Muscle layer of duodenum (tissue), 2 donors: ENCODE results near the gene SCYL1.
A peak's percentile ranks its signal among the peaks of the same experiment; 100 is the strongest.
"Not testable (repeated sequence)": the region's sequence is repeated elsewhere in the genome, so short reads cannot be mapped to it uniquely, and the experiment has no call there.

ENCODE experiments used
- H3K27ac ChIP-seq: one replicate; pipeline ENCODE4 v1.7.0; 2013; ENCODE audit warnings: mild to moderate bottlenecking, low read length
- H3K27me3 ChIP-seq: one replicate; pipeline ENCODE4 v1.7.0; 2013; ENCODE audit warnings: low read depth, mild to moderate bottlenecking, control low read depth, low read length
- H3K36me3 ChIP-seq, 2 donors: one replicate each; pipeline ENCODE4 v1.7.0; 2013; ENCODE audit warnings: low read length in 2 of 2, control low read depth in 1 of 2, mild to moderate bottlenecking in 1 of 2; ENCODE audit not compliant: insufficient read depth in 2 of 2, control insufficient read depth in 1 of 2
- H3K4me1 ChIP-seq, 2 donors: one replicate each; pipeline ENCODE4 v1.7.0; 2013; ENCODE audit warnings: low read length in 2 of 2, mild to moderate bottlenecking in 2 of 2, control low read depth in 1 of 2, moderate library complexity in 1 of 2; ENCODE audit not compliant: insufficient read depth in 2 of 2, control insufficient read depth in 1 of 2
- H3K4me3 ChIP-seq, 2 donors: one replicate each; pipeline ENCODE4 v1.7.0; 2013; ENCODE audit warnings: low read length in 2 of 2, low read depth in 1 of 2, mild to moderate bottlenecking in 1 of 2
- H3K9me3 ChIP-seq, 2 donors: one replicate each; pipeline ENCODE4 v1.7.0; 2013; ENCODE audit warnings: low read length in 2 of 2, control low read depth in 1 of 2, mild to moderate bottlenecking in 1 of 2; ENCODE audit not compliant: control insufficient read depth in 1 of 2
- donor health status: healthy.

The SCYL1 gene

GRCh38 chr11:65518941-65519549 lies 5.8 kb upstream of the SCYL1 start:
- H3K36me3 ChIP-seq, H3K4me3 ChIP-seq, H3K27me3 ChIP-seq, H3K9me3 ChIP-seq, H3K27ac ChIP-seq: not testable (repeated sequence)
- H3K4me1 ChIP-seq: peaks cover 0 to 11% of the 10 kb centered on the region in 2 donors

GRCh38 chr11:65521777-65522521 lies 2.9 kb upstream of the SCYL1 start:
- H3K4me3 ChIP-seq, H3K27me3 ChIP-seq, H3K9me3 ChIP-seq, H3K27ac ChIP-seq, H3K36me3 ChIP-seq: not testable (repeated sequence)
- peaks cover 9 to 27% of the 10 kb centered on the region in 2 donors for H3K4me1 ChIP-seq

- H3K27me3 ChIP-seq, H3K27ac ChIP-seq, H3K4me3 ChIP-seq, H3K9me3 ChIP-seq, H3K36me3 ChIP-seq: not testable (repeated sequence)
- peaks cover 9 to 27% of the 10 kb centered on the region in 2 donors for H3K4me1 ChIP-seq
Measured at GRCh38 chr11:65522718-65523630, 1.9 kb upstream of the SCYL1 start.

GRCh38 chr11:65523631-65523968 lies 1.3 kb upstream of the SCYL1 start:
- H3K4me1 ChIP-seq: peaks cover 9 to 27% of the 10 kb centered on the region in 2 donors
- not testable (repeated sequence) for H3K36me3 ChIP-seq, H3K27ac ChIP-seq, H3K4me3 ChIP-seq, H3K9me3 ChIP-seq, H3K27me3 ChIP-seq

GRCh38 chr11:65524014-65524740 lies 706 bp upstream of the SCYL1 start:
- Histone ChIP-seq H3K27ac (peak overlapping the region; percentile 54), H3K4me3 (peak overlapping the region; percentile 38 to 51), H3K36me3 (peaks cover 6 to 7% of the 10 kb centered on the region in 2 donors), H3K9me3 (no peaks in the 10 kb centered on the region), H3K27me3 (no peaks in the 10 kb centered on the region), H3K4me1 (peaks cover 9 to 27% of the 10 kb centered on the region in 2 donors)

- no peaks in the 10 kb centered on the region for H3K9me3 ChIP-seq
- peaks cover 14 to 19% of the 10 kb centered on the region in 2 donors for H3K36me3 ChIP-seq
- peak overlapping the region; percentile 56 to 88 for H3K4me3 ChIP-seq
- peaks cover 9 to 27% of the 10 kb centered on the region in 2 donors for H3K4me1 ChIP-seq
- no peak overlapping the region for H3K27ac ChIP-seq
- H3K27me3 ChIP-seq: no peaks in the 10 kb centered on the region
Measured at GRCh38 chr11:65525546-65526480, 930 bp downstream of the SCYL1 start.

GRCh38 chr11:65526744-65527143 lies 1.9 kb downstream of the SCYL1 start:
- Histone ChIP-seq H3K27me3 (no peaks in the 10 kb centered on the region), H3K9me3 (no peaks in the 10 kb centered on the region), H3K36me3 (peaks cover 23 to 29% of the 10 kb centered on the region in 2 donors), H3K27ac (no peak overlapping the region), H3K4me3 (no peak overlapping the region), H3K4me1 (peaks cover 9 to 27% of the 10 kb centered on the region in 2 donors)

- Histone ChIP-seq H3K27ac (no peak overlapping the region), H3K36me3 (peaks cover 35 to 42% of the 10 kb centered on the region in 2 donors), H3K27me3 (no peaks in the 10 kb centered on the region), H3K9me3 (no peaks in the 10 kb centered on the region), H3K4me3 (no peak overlapping the region), H3K4me1 (peaks cover 9 to 21% of the 10 kb centered on the region in 2 donors)
Measured at GRCh38 chr11:65528819-65529350, 4.0 kb downstream of the SCYL1 start.

GRCh38 chr11:65529475-65530156 lies 4.7 kb downstream of the SCYL1 start:
- Histone ChIP-seq H3K27me3 (no peaks in the 10 kb centered on the region), H3K4me1 (peaks cover 6 to 15% of the 10 kb centered on the region in 2 donors), H3K9me3 (no peaks in the 10 kb centered on the region), H3K36me3 (peaks cover 35 to 42% of the 10 kb centered on the region in 2 donors), H3K27ac (no peak overlapping the region), H3K4me3 (no peak overlapping the region)

GRCh38 chr11:65530157-65530496 lies 5.2 kb downstream of the SCYL1 start:
- Histone ChIP-seq H3K27ac (no peak overlapping the region), H3K4me1 (peaks cover 6 to 15% of the 10 kb centered on the region in 2 donors), H3K36me3 (peaks cover 35 to 48% of the 10 kb centered on the region in 2 donors), H3K4me3 (no peak overlapping the region), H3K9me3 (no peaks in the 10 kb centered on the region), H3K27me3 (no peaks in the 10 kb centered on the region)
